Upper lobe of right lung (tissue), 1 donor: ENCODE data around the gene SCN1B. TPM values are rescaled to one million over a fixed set of nuclear protein-coding genes. Genes with fewer than 3 reads are reported as not detected.

Experiments
- ATAC-seq: fragments of 200-7000 bp; cut with Tn5 transposase; one replicate; pipeline ENCODE4 v1.9.1; 2020; ENCODE audit warnings: mild to moderate bottlenecking, moderate library complexity
- DNase-seq: peaks from one replicate; pipeline ENCODE4 v3.0.0-alpha.2; 2020
- H3K27ac ChIP-seq: fragments of 200-600 bp; one replicate; pipeline ENCODE4 v1.8.0; 2022
- H3K27me3 ChIP-seq: fragments of 200-600 bp; one replicate; pipeline ENCODE4 v1.8.0; 2022; ENCODE audit warnings: mild to moderate bottlenecking
- H3K36me3 ChIP-seq: fragments of 200-600 bp; one replicate; pipeline ENCODE4 v1.8.0; 2022
- H3K4me1 ChIP-seq: fragments of 200-600 bp; one replicate; pipeline ENCODE4 v1.8.0; 2022
- H3K4me3 ChIP-seq: fragments of 200-600 bp; one replicate; pipeline ENCODE4 v1.8.0; 2022; ENCODE audit warnings: mild to moderate bottlenecking
- H3K9me3 ChIP-seq: fragments of 200-600 bp; one replicate; pipeline ENCODE4 v1.8.0; 2022
- intact Hi-C: fragments of 100-400 bp; cut with DNase I; formaldehyde crosslinking; loops from one replicate; pipeline ENCODE4 v1.11.0; 2022
- total RNA-seq: library from RNA; stranded (reverse); fragmentation: NEBNext Ultra II Directional; extraction: Animal tissue kit (Norgen Biotek cat#: 25700); gene quantifications from one replicate; pipeline ENCODE4 v1.2.1, GENCODE V29; 2021
- TF ChIP-seq, protein P1 (sequence below): fragments of 200-600 bp; IDR thresholded peaks from one replicate; pipeline ENCODE4 v1.8.0; 2022; ENCODE audit warnings: antibody characterized with exemption
- donor health status: DM: no; HTN: yes; CAD: no; lungs with severe emphysema.

The SCN1B gene
- total RNA-seq, 1 donor from 2014 or later: 8.7 TPM

- TF ChIP-seq, protein P1, sequence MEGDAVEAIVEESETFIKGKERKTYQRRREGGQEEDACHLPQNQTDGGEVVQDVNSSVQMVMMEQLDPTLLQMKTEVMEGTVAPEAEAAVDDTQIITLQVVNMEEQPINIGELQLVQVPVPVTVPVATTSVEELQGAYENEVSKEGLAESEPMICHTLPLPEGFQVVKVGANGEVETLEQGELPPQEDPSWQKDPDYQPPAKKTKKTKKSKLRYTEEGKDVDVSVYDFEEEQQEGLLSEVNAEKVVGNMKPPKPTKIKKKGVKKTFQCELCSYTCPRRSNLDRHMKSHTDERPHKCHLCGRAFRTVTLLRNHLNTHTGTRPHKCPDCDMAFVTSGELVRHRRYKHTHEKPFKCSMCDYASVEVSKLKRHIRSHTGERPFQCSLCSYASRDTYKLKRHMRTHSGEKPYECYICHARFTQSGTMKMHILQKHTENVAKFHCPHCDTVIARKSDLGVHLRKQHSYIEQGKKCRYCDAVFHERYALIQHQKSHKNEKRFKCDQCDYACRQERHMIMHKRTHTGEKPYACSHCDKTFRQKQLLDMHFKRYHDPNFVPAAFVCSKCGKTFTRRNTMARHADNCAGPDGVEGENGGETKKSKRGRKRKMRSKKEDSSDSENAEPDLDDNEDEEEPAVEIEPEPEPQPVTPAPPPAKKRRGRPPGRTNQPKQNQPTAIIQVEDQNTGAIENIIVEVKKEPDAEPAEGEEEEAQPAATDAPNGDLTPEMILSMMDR: no peak
Measured at GRCh38 chr19:35084509-35084762, 54.2 kb downstream of the SCN1B start.

DNA sequence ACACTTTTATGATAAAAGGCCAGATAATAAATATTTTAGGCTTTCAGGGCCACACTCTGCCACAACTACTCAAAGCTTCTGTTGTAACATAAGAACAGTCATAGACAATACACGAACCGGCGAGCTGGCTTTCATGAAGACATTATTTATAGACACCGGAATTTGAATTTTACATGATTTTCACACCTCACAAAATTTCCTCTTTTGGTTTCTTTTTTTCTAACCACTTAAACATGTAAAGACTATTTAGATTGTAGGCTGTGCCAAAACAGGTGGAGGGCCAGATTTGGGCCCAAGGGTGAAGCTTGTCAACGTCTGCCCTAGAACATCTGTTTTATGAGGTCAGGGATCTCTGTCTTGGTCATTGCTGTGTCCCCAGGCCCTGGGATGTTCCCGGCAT, 55.7 kb downstream of the SCN1B start:
- DNase-seq: no peak
- Histone ChIP-seq H3K36me3 (no peaks in the 10 kb centered on the region), H3K4me3 (no peak overlapping the region), H3K9me3 (no peaks in the 10 kb centered on the region), H3K4me1 (peaks cover 4% of the 10 kb centered on the region), H3K27ac (no peak overlapping the region), H3K27me3 (peaks cover 5% of the 10 kb centered on the region)
- TF ChIP-seq, protein P1: no peak
- intact Hi-C loops: no loop called here
- no peak for ATAC-seq

More at GRCh38 chr19:35084509-35084762, 54.2 kb downstream of the SCN1B start:
- Histone ChIP-seq H3K36me3 (no peaks in the 10 kb centered on the region), H3K9me3 (no peaks in the 10 kb centered on the region), H3K27me3 (no peaks in the 10 kb centered on the region), H3K4me3 (no peak overlapping the region), H3K4me1 (no peaks in the 10 kb centered on the region), H3K27ac (no peak overlapping the region)
- intact Hi-C loops: no loop called here
- DNase-seq (no peak), ATAC-seq (no peak)

DNA sequence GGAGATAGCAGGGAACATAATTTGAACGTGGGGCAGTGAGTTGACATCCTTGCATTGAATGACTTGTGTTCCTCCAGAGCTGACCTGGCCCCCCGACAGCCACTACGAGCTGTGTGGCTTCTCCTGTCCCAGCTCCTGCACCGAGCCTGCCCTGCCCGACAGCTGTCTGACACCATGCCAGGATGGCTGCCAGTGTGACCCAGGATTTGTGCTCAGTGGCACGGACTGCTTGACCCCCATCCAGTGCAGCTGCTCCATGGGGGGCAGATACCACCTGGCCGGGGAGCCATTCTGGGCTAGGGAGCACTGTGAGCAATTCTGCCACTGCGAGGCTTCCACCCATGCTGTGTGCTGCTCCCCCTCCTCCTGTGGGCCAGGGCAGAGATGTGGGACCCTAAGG, 56.2 kb downstream of the SCN1B start:
- TF ChIP-seq, protein P1: no peak
- Histone ChIP-seq H3K27ac (no peak overlapping the region), H3K9me3 (no peaks in the 10 kb centered on the region), H3K27me3 (peaks cover 10% of the 10 kb centered on the region), H3K4me3 (no peak overlapping the region), H3K36me3 (no peaks in the 10 kb centered on the region), H3K4me1 (peaks cover 4% of the 10 kb centered on the region)
- intact Hi-C loops: no loop called here
- DNase-seq (no peak), ATAC-seq (no peak)

DNA sequence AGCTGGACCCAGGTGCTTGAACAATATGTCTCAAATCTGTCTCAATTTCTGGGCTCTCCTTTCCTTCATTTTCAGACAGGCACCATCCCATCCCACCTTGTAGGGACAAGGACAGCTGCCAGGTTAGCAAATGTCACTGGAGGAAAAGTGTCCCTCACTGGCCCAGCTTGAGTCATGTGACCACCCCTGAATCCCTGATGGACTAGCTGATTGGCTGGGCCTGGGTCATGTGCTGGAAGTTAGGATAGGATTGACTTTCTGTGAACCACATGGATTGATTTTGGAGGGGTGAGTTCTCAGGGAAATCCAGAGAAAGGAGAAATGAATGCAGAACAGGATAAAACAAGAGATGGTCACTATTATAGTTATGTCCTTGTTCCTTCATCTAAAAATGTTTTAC, 57.1 kb downstream of the SCN1B start:
- peaks cover 11% of the 10 kb centered on the region for H3K27me3 ChIP-seq
- H3K36me3 ChIP-seq: no peaks in the 10 kb centered on the region
- TF ChIP-seq, protein P1: no peak
- no peak overlapping the region for H3K4me3 ChIP-seq
- DNase-seq (no peak), ATAC-seq (no peak)
- intact Hi-C loops: no loop called here
- peaks cover 4% of the 10 kb centered on the region for H3K4me1 ChIP-seq
- H3K9me3 ChIP-seq: no peaks in the 10 kb centered on the region
- no peak overlapping the region for H3K27ac ChIP-seq

DNA sequence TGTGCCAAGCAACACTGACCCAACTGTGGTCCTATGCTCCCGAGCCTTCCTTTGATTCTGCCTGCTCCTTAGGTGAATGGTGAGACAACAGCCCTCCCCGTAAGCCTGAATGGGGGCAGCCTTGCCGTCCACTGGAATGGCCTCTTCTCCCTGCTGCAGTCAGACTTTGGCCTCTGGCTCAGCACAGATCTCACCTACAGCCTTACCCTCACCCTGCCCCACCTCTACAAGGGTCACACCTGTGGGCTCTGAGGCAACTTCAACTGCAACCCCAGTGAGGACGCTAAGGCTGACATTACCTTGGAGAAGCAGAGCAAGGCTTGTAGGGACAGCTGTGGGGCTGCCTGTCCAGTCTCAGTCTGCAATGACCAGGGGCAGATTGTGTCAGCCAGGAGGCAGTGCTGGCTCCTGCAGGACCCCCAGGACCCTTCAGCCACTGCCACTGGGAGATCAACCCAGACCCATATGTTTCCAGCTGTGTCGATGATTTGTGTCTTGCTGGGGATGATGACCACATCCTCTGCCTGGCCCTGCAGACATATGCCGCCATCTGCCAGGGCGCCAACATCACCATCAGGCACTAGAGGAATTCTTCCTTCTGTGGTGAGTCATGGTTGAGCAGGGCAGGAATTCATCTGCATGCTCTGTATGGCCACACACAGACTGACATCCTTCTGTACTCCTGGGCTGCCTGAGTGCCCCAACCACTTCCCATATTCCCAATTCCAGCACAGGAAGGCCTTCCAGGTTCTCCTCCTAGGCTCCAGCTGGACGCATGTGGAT, 58.1 kb downstream of the SCN1B start:
- Histone ChIP-seq H3K9me3 (no peaks in the 10 kb centered on the region), H3K27ac (no peak overlapping the region), H3K36me3 (no peaks in the 10 kb centered on the region), H3K27me3 (peaks cover 11% of the 10 kb centered on the region), H3K4me3 (no peak overlapping the region), H3K4me1 (peaks cover 4% of the 10 kb centered on the region)
- intact Hi-C loops: no loop called here
- ATAC-seq (no peak), DNase-seq (no peak)
- TF ChIP-seq, protein P1: no peak

GRCh38 chr19:35089554-35089953, 59.3 kb downstream of the SCN1B start:
- Histone ChIP-seq H3K27me3 (peaks cover 11% of the 10 kb centered on the region), H3K27ac (no peak overlapping the region), H3K4me1 (peaks cover 4% of the 10 kb centered on the region), H3K36me3 (no peaks in the 10 kb centered on the region), H3K4me3 (no peak overlapping the region), H3K9me3 (no peaks in the 10 kb centered on the region)
- intact Hi-C loops: no loop called here
- no peak for ATAC-seq
- DNase-seq: no peak
- TF ChIP-seq, protein P1: no peak
